HG02870 (cell line): ENCODE results near the gene S100A6.

Experiments used
- ATAC-seq: cut with Tn5 transposase; IDR thresholded peaks from one replicate; pipeline ENCODE4 v1.9.1; 2021; ENCODE audit warnings: mild to moderate bottlenecking, moderate library complexity; ENCODE audit not compliant: unreplicated experiment

The S100A6 gene

DNA sequence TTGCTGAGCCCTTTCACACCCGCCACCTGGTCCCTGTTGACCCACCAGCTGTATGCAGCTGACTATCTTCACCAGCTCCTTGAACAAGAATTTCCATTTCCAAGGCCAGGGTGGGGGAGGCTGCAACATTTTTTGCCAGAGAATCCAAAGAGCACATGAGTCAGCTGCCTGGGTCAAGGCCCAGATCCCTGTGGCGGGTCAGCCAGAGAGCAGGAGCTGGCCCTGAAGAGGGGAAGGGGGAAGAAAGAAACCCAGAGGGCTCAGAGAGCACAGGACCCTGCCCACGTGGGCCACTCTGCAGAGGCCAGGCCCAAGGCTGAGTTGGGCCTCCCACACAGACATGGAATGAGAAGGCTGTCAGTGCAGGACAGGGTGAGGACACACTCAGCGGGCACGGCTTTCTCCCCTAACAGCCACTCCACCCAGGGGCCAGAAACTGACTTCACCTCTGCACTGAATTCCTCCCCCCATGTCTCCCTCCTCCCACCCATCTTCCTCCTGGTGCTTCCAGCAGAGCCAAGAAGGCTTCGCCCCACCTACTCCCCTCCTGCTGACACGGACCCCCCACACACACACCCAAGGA is 28.9 kb downstream of the S100A6 start:
- no peak for ATAC-seq

DNA sequence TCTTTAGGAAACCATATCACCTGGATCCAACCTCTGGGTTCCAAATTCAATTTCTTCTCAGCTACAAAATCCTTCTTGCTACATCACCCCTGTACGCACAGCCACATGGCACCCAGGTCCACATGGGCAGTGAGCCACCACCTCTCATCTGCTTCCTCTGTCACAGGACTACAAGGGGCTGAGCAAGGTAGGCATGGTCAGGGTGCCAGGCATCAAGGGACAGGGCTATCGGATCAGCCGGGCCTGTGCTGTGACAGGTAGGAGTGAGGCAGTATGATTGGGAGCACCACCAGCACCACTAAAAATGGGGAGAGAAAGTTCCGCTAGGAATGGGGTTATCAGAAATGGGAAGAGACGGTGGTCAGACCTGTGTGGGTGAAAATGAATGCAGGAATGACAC is 29.4 kb downstream of the S100A6 start:
- no peak for ATAC-seq

DNA sequence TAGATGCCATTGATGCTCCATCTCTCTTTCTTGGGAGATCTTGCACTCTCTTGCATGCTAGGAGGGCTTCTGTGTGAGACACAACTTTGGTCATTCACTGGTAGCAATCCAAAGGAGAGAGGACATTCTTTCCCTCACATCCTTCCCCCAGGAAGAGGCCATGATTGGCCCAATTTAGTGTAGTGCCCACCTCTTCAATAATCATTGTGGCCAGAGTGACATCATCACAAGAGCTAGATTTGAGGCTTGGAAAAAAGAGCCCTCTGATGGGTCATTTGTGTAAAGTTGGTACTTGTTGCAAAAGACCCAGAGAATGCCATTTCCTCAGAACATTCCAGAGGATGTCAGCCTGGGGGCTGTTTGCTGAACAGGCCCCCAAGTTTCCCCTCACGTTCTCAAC is 30.2 kb downstream of the S100A6 start:
- no peak for ATAC-seq

DNA sequence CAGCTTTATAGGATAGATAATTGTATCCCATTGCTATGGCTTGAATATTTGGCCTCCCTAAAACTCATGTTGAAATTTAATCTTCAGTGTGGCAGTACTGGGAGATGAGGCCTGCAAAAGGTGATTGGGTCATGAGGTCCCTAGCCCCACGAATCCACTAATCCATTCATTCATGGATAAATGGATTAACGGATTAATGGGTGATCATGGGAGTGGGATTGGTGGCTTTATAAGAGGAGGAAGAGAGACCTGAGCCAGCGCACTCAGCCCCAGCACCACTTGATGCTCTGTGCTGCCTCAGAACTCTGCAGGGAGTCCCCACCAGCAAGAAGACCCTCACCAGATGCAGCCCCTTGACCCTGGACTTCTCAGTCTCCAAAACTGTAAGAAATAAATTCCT is 32.0 kb downstream of the S100A6 start:
- ATAC-seq, result no peak

DNA sequence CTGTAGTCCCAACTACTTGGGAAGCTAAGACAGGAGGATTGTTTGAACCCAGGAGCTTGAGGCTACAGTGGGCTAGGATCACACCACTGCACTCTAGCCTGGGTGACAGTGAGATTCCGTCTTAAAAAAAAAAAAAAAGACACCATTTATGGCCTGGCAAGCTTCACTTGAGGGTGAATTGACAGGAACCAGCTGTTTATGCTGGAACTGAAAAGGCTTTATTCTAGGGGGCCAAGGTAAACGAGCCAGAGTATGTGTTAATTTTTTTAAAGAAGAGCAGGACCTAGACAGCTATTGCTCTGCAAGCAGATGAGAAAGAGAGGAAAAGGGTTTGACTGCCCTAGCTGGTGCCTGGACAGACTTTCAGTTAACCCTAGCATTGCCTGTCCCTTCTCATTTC is 37.0 kb downstream of the S100A6 start:
- no peak for ATAC-seq

DNA sequence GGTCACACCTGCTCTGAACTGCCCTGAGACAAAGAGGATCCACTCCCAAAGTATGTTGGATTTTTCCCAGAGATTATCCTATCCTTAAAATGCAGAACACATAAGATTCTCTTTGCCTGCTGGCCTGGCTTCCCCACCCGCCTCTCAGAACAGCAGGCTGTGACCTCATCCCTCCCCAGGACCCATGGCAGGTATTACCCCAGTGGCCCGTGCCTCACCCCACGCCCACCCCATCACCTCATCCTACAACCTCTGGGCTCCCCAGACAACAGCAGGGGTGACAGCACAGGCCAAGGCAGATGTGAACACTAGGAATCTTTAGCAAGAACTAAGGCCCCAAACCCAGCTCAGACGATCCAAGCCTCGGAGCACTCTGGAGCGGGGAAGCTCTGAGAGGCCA is 40.3 kb downstream of the S100A6 start:
- ATAC-seq, result no peak

DNA sequence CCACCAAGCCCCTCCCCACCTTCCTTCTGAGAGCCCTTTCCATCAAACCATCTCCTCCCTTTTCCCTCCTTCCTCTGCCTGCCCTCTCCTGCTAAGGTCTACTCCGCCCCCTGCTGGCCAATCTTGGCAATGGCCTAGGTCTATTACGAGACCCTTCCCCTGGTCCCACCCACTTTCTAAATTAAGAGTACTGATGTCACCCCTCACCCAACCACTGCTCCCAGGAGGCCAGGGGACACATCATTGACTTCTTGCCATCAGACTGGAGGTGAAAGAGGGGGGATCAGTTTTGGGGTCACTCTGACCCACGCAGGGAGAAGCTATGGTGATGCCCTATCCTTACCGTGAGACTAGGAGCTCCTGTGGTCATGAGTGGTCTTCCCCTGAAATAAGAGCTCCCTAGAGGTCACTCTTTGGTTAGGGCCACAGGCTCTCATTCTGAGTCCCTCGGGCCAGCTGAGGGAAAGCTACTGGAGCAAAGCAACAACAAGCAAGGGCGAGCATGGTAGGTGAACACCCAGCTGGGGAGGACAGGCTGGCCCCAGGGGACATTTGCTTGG is 40.7 kb downstream of the S100A6 start:
- ATAC-seq, result no peak

DNA sequence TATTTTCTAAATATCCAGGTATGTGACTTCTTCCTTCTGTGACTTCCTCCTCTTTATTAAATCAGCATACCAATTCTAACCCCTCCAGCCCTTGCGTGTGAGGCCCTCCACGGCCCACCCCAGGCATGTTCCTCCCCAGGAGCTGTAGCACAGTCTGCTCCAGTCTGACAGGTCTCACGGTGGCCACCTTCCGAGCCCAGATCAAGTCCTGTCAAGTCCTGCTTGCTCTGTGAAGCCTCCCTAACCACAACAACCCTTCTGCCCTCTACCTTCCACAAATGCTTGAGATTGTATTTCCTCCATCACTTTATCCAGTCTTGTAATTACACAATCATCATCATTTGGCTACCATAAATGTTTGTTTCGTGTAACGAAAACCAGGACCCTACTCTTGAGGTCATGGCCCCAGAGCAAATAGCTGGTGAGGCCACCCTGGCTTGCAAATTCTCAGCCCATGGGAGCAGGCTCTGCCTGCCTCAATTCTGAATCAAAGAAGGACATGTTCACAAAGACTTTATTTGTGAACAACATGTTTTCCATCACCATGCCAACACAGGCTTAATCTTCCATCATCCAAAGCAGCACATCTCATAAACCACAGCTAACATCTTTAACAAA is 42.3 kb downstream of the S100A6 start:
- ATAC-seq, result no peak

DNA sequence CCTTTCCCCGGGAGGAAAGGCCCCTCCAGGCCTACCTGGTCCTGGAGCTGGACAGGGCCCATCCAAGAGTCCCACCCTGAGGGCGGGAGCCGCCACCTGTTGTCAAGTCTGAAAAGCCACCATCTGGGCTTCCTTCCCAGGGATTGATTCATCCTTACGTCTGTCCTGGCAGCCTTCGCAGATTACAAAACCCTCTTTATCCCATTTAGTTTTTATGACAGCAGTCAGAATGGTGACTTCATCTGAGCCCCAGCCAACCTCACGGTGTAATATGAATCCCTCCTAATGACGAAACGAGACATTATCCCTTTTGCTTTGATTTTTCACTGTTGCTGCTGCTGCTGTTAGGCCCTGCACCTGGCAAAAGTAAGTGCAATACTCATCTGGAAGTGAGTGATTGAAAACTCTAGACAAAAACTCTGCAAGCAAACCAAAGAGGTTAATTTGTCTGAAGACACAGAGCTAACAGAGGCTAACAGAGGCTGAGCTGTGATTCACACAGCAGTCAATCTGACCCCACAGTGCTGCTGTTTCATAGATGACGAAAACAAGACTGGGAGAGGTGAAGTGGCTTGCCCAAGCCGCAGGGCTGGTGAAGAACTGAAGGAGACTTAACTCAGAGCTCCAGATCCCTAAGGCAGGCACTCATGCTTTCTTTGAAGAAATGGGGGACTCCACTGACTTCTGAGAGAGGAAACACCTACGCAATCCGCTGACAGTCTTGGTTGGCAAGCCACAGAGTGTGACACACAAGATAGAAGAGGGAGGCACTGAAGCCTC is 45.3 kb downstream of the S100A6 start:
- no peak for ATAC-seq

DNA sequence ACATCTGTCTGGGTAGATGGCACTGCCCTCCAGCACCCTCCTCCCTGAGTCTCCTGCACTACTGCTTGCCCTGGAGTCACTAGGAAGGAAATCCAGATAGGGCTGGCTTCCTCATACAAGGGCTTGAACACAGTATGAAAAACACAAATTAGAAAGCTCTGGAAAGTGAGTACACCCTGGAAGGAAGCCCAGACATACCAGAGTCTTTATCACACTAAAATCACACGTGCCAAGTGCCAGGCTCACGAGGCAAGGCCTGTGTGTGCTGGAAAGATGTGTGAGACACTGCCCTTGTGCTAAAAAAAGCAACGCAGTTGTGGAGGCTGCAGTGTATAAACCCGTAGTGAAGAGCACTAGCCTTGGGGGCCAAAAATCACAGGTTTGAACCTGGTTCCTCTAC is 47.1 kb downstream of the S100A6 start:
- ATAC-seq, result no peak

DNA sequence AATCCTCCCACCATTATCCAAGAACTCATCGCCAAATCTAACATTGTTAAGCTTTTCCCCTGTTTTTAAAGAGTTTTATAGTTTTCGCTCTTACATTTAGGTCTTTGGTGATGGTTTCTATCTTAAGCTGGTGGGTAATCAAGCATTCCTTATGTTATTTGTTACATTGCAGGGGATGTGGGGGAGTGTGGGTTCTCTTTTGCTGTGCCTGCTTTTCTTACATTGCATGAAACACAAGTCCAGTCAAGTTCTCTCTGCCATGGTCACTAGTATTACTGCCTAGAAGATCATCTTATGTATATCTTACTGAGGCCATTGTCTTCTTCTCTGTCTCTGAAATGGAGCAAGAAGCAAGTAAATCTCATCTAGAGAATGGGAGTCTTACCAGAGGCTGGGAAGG is 48.1 kb downstream of the S100A6 start:
- no peak for ATAC-seq

DNA sequence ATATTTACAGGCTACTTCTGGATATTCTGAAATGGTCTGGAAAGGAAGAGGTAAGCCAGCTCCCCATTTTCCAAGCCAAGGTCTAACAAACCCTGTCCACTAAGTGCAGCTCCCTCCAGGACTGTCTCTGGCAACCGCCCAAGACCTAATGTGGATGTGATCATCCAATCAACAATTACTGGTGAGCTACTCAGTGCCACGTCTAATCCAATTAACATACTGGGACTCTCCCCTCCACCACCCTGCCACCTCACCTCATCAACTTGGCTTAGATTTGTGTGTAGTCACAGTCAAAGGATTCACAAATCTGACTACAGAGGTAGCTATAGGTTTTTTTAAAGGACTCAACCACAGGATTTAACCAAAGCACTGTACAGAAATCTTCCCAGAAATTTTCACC is 49.9 kb downstream of the S100A6 start:
- no peak for ATAC-seq
